Uterus (tissue), 4 donors: Measurements from ENCODE around the gene PDE6D. TPM values are rescaled to one million over a fixed set of nuclear protein-coding genes. Genes with fewer than 3 reads are reported as not detected.

Source experiments
- DNase-seq, 2 donors: peaks; one replicate each; pipeline ENCODE4 v3.0.0-alpha.2; 2019 to 2020
- H3K27ac ChIP-seq, 2 donors: fragments of 200-600 bp; sonication (generic); 1 replicate in 1 of 2; 2 replicates in 1 of 2; pipeline ENCODE4 v1.5.1; 2016 to 2018
- H3K27me3 ChIP-seq, 2 donors: fragments of 200-600 bp; sonication (generic); one replicate each; pipeline ENCODE4 v1.5.1; 2018 to 2019; ENCODE audit warnings: control low read depth in 1 of 2
- H3K36me3 ChIP-seq, 2 donors: fragments of 200-600 bp; sonication (generic); one replicate each; pipeline ENCODE4 v1.5.1; 2019; ENCODE audit warnings: control low read depth in 1 of 2
- H3K4me1 ChIP-seq, 2 donors: fragments of 200-600 bp; sonication (generic); one replicate each; pipeline ENCODE4 v1.5.1; 2018 to 2019; ENCODE audit warnings: control low read depth in 1 of 2
- H3K4me3 ChIP-seq, 2 donors: fragments of 200-600 bp; sonication (generic); 1 replicate in 1 of 2; 2 replicates in 1 of 2; pipeline ENCODE4 v1.5.1; 2018 to 2019; ENCODE audit warnings: mild to moderate bottlenecking in 1 of 2
- H3K9me3 ChIP-seq, 2 donors: fragments of 200-600 bp; sonication (generic); one replicate each; pipeline ENCODE4 v1.5.1; 2019; ENCODE audit warnings: control low read depth in 1 of 2
- POLR2A ChIP-seq, 2 donors: fragments of 450-650 bp; IDR thresholded peaks; one replicate each; pipeline ENCODE4 v1.6.1; 2016; ENCODE audit warnings: antibody characterized with exemption in 2 of 2, mild to moderate bottlenecking in 1 of 2, moderate library complexity in 1 of 2
- intact Hi-C: fragments of 100-400 bp; cut with DNase I; formaldehyde crosslinking; loops from one replicate; pipeline ENCODE4 v1.15.1; 2023; ENCODE audit warnings: low total_unique reads
- total RNA-seq, 4 donors: library from RNA; depleted of rRNA in 3 of 4; stranded (reverse); fragments of >200 nt in 3 of 4; gene quantifications; one replicate each; pipeline versions ENCODE4 v1.1.0 to v1.2.4, GENCODE V29; 2014 to 2023
- TF ChIP-seq, protein P1 (sequence below), 4 experiments: fragments of 200-600 bp in 2 of 4; fragments of 450-650 bp in 2 of 4; sonication (generic) in 2 of 4; IDR thresholded peaks; one replicate each; pipeline ENCODE4 v1.5.1; 2016 to 2019; ENCODE audit warnings: antibody characterized with exemption in 4 of 4, mild to moderate bottlenecking in 2 of 4, moderate library complexity in 1 of 4
- donor health status: DM: yes; HTN: yes; CAD: no.

PDE6D gene
- total RNA-seq, 4 donors from 2014 or later = 23.5 to 140 (median 43.6) TPM

DNA sequence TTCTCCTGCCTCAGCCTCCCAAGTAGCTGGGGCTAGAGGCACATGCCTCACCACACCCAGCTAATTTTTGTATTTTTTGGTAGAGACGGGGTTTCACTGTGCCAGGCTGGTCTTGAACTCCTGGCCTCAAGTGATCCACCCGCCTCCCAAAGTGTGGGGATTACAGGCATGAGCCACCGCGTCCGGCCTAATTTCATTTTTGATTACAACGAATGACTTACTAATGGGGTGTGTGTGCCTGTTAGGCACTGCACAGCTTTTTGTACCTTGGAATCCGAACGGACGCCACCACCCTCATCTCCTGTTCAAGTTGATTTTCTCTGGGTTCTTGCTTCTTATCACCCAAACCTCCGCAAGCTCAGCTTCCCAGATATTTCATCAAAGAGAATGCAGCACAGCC is 55.6 kb downstream of the PDE6D start:
- no peak overlapping the region for H3K27ac ChIP-seq
- intact Hi-C loops = no loop called here
- H3K4me3 ChIP-seq = no peak overlapping the region
- TF ChIP-seq, protein P1, sequence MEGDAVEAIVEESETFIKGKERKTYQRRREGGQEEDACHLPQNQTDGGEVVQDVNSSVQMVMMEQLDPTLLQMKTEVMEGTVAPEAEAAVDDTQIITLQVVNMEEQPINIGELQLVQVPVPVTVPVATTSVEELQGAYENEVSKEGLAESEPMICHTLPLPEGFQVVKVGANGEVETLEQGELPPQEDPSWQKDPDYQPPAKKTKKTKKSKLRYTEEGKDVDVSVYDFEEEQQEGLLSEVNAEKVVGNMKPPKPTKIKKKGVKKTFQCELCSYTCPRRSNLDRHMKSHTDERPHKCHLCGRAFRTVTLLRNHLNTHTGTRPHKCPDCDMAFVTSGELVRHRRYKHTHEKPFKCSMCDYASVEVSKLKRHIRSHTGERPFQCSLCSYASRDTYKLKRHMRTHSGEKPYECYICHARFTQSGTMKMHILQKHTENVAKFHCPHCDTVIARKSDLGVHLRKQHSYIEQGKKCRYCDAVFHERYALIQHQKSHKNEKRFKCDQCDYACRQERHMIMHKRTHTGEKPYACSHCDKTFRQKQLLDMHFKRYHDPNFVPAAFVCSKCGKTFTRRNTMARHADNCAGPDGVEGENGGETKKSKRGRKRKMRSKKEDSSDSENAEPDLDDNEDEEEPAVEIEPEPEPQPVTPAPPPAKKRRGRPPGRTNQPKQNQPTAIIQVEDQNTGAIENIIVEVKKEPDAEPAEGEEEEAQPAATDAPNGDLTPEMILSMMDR (IDR thresholded peaks at IDR 0.05) = no peak
- TF ChIP-seq POLR2A (IDR thresholded peaks at IDR 0.05) = no peak
- H3K27me3 ChIP-seq = no peaks in the 10 kb centered on the region
- no peaks in the 10 kb centered on the region for H3K36me3 ChIP-seq
- DNase-seq = no peak
- H3K4me1 ChIP-seq = no peaks in the 10 kb centered on the region
- H3K9me3 ChIP-seq = no peaks in the 10 kb centered on the region

DNA sequence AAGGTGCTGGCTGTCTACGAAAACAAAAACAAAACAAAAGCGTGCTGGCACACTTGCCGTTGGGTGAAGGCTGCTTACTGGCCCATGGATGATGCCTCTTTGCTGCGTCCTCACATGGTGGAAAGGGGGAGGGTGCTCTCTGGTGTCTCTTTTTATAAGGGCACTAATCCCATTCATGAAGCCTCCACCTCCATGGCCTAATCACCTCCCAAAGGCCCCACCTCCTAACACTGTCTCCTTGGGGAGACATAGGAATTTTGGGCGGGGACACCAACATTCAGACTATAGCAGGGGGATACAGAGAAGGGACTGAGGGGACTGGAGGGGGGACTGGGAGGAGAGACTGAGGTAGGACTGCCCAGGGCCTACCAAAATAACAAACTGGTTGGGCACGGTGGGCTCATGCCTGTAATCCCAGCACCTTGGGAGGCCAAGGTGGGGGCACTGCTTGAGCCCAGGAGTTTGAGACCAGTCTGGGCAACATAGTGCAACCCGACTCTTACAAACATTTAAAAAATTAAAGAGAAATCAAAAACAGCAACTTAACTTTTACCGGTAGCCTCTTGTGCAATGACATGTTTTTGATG is 58.3 kb downstream of the PDE6D start:
- TF ChIP-seq POLR2A (IDR thresholded peaks at IDR 0.05) = no peak
- TF ChIP-seq, protein P1 (IDR thresholded peaks at IDR 0.05) = no peak
- no peak overlapping the region for H3K27ac ChIP-seq

DNA sequence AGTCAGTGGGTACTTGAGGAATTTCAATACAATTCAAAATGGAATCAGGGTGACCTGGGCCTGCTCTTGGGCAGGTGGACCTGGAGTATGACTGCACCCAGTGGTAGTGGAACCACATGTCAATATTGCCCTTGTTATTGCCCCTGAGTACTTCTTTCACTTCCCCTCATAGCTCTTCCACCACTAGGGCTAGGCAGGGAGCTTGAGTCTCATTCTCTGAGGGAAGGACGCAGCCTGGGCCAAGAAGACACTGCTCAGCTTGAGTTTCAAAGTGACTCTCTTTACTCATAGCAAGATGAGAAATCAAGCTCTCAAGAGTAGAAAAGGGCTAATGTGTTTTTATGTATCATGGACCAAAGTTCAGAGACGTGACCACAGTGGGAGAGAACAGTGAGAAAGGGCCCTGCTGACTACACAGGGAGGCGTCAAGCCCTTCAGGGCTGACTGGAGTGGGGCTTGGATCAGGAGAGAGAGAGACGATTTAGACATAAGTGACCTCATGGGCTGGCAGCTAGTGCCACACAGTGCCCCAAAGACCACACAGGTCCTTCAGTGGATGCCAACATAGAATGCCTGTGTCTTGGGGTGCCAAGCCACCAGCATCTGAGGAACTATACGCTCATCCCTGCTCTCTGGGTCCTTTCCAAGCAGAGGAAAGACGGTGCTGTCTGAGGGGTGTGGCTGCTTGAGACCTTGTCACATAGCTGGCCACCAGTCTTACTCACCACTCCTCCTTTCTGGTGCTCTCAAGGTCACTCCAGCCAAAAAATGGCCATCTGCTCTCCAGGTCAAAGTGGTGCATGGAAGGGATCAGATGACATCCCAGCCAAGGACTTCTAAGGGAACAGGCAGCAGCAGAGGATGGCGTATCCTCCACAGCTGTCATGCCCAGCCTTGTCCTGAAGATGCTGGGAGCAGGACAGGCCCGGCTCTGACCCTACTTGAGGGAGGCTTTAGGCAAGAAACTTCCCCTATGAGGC is 59.8 kb downstream of the PDE6D start:
- no peak overlapping the region for H3K27ac ChIP-seq
- H3K4me3 ChIP-seq = no peak overlapping the region
- TF ChIP-seq POLR2A (IDR thresholded peaks at IDR 0.05) = no peak
- H3K36me3 ChIP-seq = no peaks in the 10 kb centered on the region
- no peaks in the 10 kb centered on the region for H3K27me3 ChIP-seq
- H3K9me3 ChIP-seq = no peaks in the 10 kb centered on the region
- H3K4me1 ChIP-seq = no peaks in the 10 kb centered on the region
- DNase-seq = no peak
- intact Hi-C loops = no loop called here

More for the DNA sequence above, 58.3 kb downstream of the PDE6D start:
- Histone ChIP-seq H3K4me3 (no peak overlapping the region), H3K4me1 (no peaks in the 10 kb centered on the region), H3K36me3 (no peaks in the 10 kb centered on the region), H3K27me3 (no peaks in the 10 kb centered on the region), H3K9me3 (no peaks in the 10 kb centered on the region)
- DNase-seq = no peak
- intact Hi-C loops = no loop called here

- intact Hi-C loops = no loop called here
- DNase-seq = no peak
- no peaks in the 10 kb centered on the region for H3K27me3 ChIP-seq
- H3K4me1 ChIP-seq = no peaks in the 10 kb centered on the region
- TF ChIP-seq, protein P1 (IDR thresholded peaks at IDR 0.05) = no peak
- no peak for TF ChIP-seq POLR2A (IDR thresholded peaks at IDR 0.05)
- no peaks in the 10 kb centered on the region for H3K36me3 ChIP-seq
- H3K27ac ChIP-seq = no peak overlapping the region
- H3K4me3 ChIP-seq = no peak overlapping the region
- H3K9me3 ChIP-seq = no peaks in the 10 kb centered on the region
Measured at GRCh38 chr2:231720292-231720986, 60.6 kb downstream of the PDE6D start.

DNA sequence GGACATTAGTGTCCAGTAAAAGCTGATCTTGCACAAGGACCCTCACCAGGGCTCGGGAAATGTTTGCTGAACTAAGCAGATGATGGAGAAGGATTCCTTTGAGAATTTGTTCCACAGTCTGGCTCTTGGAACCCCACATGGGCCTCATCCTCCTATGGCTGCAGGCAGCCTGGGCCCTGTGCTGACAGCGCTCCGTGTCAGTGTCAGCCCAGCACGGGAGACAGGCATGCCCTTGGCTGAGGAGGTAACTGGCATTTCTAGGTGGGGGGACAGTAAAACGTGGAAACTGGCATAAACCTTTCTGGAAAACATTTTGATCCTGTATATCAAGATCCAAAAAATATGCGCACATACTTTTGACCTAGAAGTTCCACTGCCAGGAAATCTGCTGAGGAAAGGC is 62.3 kb downstream of the PDE6D start:
- Histone ChIP-seq H3K4me1 (no peaks in the 10 kb centered on the region), H3K27me3 (no peaks in the 10 kb centered on the region), H3K36me3 (no peaks in the 10 kb centered on the region), H3K27ac (no peak overlapping the region), H3K4me3 (no peak overlapping the region), H3K9me3 (no peaks in the 10 kb centered on the region)
- no peak for DNase-seq
- intact Hi-C loops = no loop called here
- TF ChIP-seq, protein P1 (IDR thresholded peaks at IDR 0.05) = no peak
- no peak for TF ChIP-seq POLR2A (IDR thresholded peaks at IDR 0.05)
